GM23338 (cell line): Measurements from ENCODE around the gene MED12L. TPM values are rescaled to one million over a fixed set of nuclear protein-coding genes. Genes with fewer than 3 reads are reported as not detected.

Source experiments
- ATAC-seq: fragments of 200-7000 bp; cut with Tn5 transposase; 3 replicates; pipeline ENCODE4 v1.9.1; 2020
- DNase-seq: peaks from one replicate; pipeline ENCODE4 v3.0.0-alpha.2; 2015; ENCODE audit warnings: low spot score
- H2AFZ ChIP-seq: fragments of 200-600 bp; sonication (generic); 2 replicates; pipeline ENCODE4 v1.8.0; 2016; ENCODE audit warnings: antibody characterized with exemption, mild to moderate bottlenecking, moderate library complexity
- H3F3A ChIP-seq: fragments of 200-600 bp; sonication (generic); replicated peaks from 2 replicates; pipeline ENCODE4 v1.8.0; 2017; ENCODE audit warnings: antibody characterized with exemption, mixed run types, low read depth
- H3K27ac ChIP-seq: fragments of 200-600 bp; sonication (generic); 2 replicates; pipeline ENCODE4 v1.6.1; 2016; ENCODE audit warnings: low read depth
- H3K27me3 ChIP-seq: fragments of 200-600 bp; sonication (generic); 2 replicates; pipeline ENCODE4 v1.8.0; 2016; ENCODE audit warnings: mild to moderate bottlenecking, mixed run types, moderate library complexity; ENCODE audit not compliant: insufficient read depth
- H3K36me3 ChIP-seq: fragments of 200-600 bp; sonication (generic); 2 replicates; pipeline ENCODE4 v1.8.0; 2016; ENCODE audit warnings: mild to moderate bottlenecking; ENCODE audit not compliant: insufficient read depth
- H3K4me1 ChIP-seq: fragments of 200-600 bp; sonication (generic); 2 replicates; pipeline ENCODE4 v1.8.0; 2016; ENCODE audit warnings: mild to moderate bottlenecking, moderate library complexity; ENCODE audit not compliant: insufficient read depth
- H3K4me2 ChIP-seq: fragments of 200-600 bp; sonication (generic); 2 replicates; pipeline ENCODE4 v1.7.1; 2017; ENCODE audit warnings: mixed run types
- H3K4me3 ChIP-seq: fragments of 200-600 bp; sonication (generic); 2 replicates; pipeline ENCODE4 v1.6.1; 2016; ENCODE audit warnings: mixed run types
- H3K79me2 ChIP-seq: fragments of 200-600 bp; sonication (generic); replicated peaks from 2 replicates; pipeline ENCODE4 v1.8.0; 2017; ENCODE audit warnings: mild to moderate bottlenecking; ENCODE audit not compliant: insufficient read depth
- H3K9me2 ChIP-seq: fragments of 200-600 bp; sonication (generic); 2 replicates; pipeline ENCODE4 v1.8.0; 2017; ENCODE audit not compliant: insufficient read depth
- H4K20me1 ChIP-seq: fragments of 200-600 bp; sonication (generic); replicated peaks from 2 replicates; pipeline ENCODE4 v1.8.0; 2017; ENCODE audit warnings: mild to moderate bottlenecking; ENCODE audit not compliant: insufficient read depth
- H3K27ac Mint-ChIP-seq: 2 replicates; pipeline ENCODE4 v1.8.0; 2020; ENCODE audit warnings: inconsistent platforms, mild to moderate bottlenecking, moderate library complexity, mixed read lengths
- H3K27me3 Mint-ChIP-seq: 3 replicates; pipeline ENCODE4 v1.8.0; 2022; ENCODE audit warnings: low read depth, mild to moderate bottlenecking, moderate library complexity, mixed read lengths, inconsistent platforms; ENCODE audit not compliant: insufficient read depth, poor library complexity
- H3K36me3 Mint-ChIP-seq: 3 replicates; pipeline ENCODE4 v1.8.0; 2021; ENCODE audit warnings: low read depth, mild to moderate bottlenecking, inconsistent platforms, moderate library complexity, mixed read lengths
- H3K4me1 Mint-ChIP-seq: 3 replicates; pipeline ENCODE4 v1.8.0; 2020; ENCODE audit warnings: mild to moderate bottlenecking, inconsistent platforms, mixed read lengths
- H3K4me3 Mint-ChIP-seq: 3 replicates; pipeline ENCODE4 v1.8.0; 2021; ENCODE audit warnings: moderate library complexity, mild to moderate bottlenecking, inconsistent platforms, mixed read lengths
- H3K9me3 Mint-ChIP-seq: 3 replicates; pipeline ENCODE4 v1.8.0; 2020; ENCODE audit warnings: moderate library complexity, mild to moderate bottlenecking, inconsistent platforms, mixed read lengths
- CREB1 ChIP-seq: fragments of 250-450 bp; sonication (Bioruptor Pico); IDR thresholded peaks from 2 replicates; pipeline ENCODE4 v1.5.0; 2020; ENCODE audit warnings: low read depth, mild to moderate bottlenecking, moderate library complexity
- CTCF ChIP-seq, 2 experiments: fragments of 200-600 bp in 1 of 2; sonication (generic) in 1 of 2; conservative IDR thresholded peaks; 2 replicates each; pipeline versions ENCODE4 v1.5.1 to v1.6.1; 2016 to 2017; ENCODE audit warnings: antibody characterized with exemption in 2 of 2, low read depth in 2 of 2, mild to moderate bottlenecking in 2 of 2, moderate library complexity in 1 of 2
- ETS1 ChIP-seq: IDR thresholded peaks from 2 replicates; pipeline ENCODE4 v1.6.1; 2016; ENCODE audit warnings: antibody characterized with exemption
- EZH2 ChIP-seq: fragments of 200-600 bp; sonication (generic); IDR thresholded peaks from one replicate; pipeline ENCODE4 v1.8.0; 2017; ENCODE audit warnings: antibody characterized with exemption, mild to moderate bottlenecking, low read depth; ENCODE audit not compliant: unreplicated experiment
- EZH2phosphoT487 ChIP-seq: fragments of 200-600 bp; sonication (generic); IDR thresholded peaks from one replicate; pipeline ENCODE4 v1.8.1; 2018; ENCODE audit warnings: antibody characterized with exemption; ENCODE audit not compliant: unreplicated experiment
- JUNB ChIP-seq: IDR thresholded peaks from one replicate; pipeline ENCODE4 v1.6.1; 2016; ENCODE audit warnings: antibody characterized with exemption; ENCODE audit not compliant: unreplicated experiment
- NANOG ChIP-seq: IDR thresholded peaks from 2 replicates; pipeline ENCODE4 v1.6.1; 2016; ENCODE audit warnings: antibody characterized with exemption, borderline replicate concordance
- POLR2AphosphoS5 ChIP-seq: IDR thresholded peaks from 2 replicates; pipeline ENCODE4 v1.6.1; 2016; ENCODE audit warnings: antibody characterized with exemption, low read depth
- REST ChIP-seq: IDR thresholded peaks from one replicate; pipeline ENCODE4 v1.6.1; 2018; ENCODE audit warnings: antibody characterized with exemption; ENCODE audit not compliant: unreplicated experiment
- STAT1 ChIP-seq: IDR thresholded peaks from one replicate; pipeline ENCODE4 v1.6.1; 2016; ENCODE audit warnings: antibody characterized with exemption; ENCODE audit not compliant: unreplicated experiment
- ZNF114 ChIP-seq: fragments of 250-450 bp; sonication (Bioruptor Pico); IDR thresholded peaks from 2 replicates; pipeline ENCODE4 v1.5.0; 2020; ENCODE audit warnings: mild to moderate bottlenecking, moderate library complexity
- ZNF331 ChIP-seq: fragments of 250-450 bp; sonication (Bioruptor Pico); IDR thresholded peaks from 2 replicates; pipeline ENCODE4 v1.5.0; 2020; ENCODE audit warnings: low read depth, mild to moderate bottlenecking, moderate library complexity
- ZNF462 ChIP-seq: fragments of 250-450 bp; sonication (Bioruptor Pico); IDR thresholded peaks from 2 replicates; pipeline ENCODE4 v1.5.0; 2020; ENCODE audit warnings: mild to moderate bottlenecking, moderate library complexity
- polyA plus RNA-seq: library from polyadenylated mRNA; unstranded; fragments of >200 nt; fragmentation: Nextera tagmentation; extraction: Ambion mirVana; gene quantifications from 2 replicates; pipeline ENCODE4 v1.2.1, GENCODE V29; 2016
- total RNA-seq: library from RNA; depleted of rRNA; stranded (reverse); fragments of >200 nt; shearing (Covaris generic); gene quantifications from 2 replicates; pipeline ENCODE4 v1.2.3, GENCODE V29; 2014

The MED12L gene
- total and polyA plus RNA-seq, 2 experiments from 2014 or later: 5.7 to 25.0 TPM

GRCh38 chr3:151400341-151400740, 314.9 kb downstream of the MED12L start:
- Histone ChIP-seq H3K9me2 (no peaks in the 10 kb centered on the region), H3K36me3 (no peaks in the 10 kb centered on the region), H3K4me3 (no peak overlapping the region), H3K4me2 (no peak overlapping the region), H3F3A (no peaks in the 10 kb centered on the region), H3K79me2 (no peaks in the 10 kb centered on the region), H3K4me1 (peaks cover 20% of the 10 kb centered on the region), H2AFZ (no peak overlapping the region), H4K20me1 (no peaks in the 10 kb centered on the region), H3K27ac (no peak overlapping the region), H3K27me3 (no peaks in the 10 kb centered on the region)
- H3K4me3 Mint-ChIP-seq: no peak overlapping the region
- peaks cover 6% of the 10 kb centered on the region for H3K36me3 Mint-ChIP-seq
- no peak for ATAC-seq
- no peak overlapping the region for H3K27ac Mint-ChIP-seq
- no peak for TF ChIP-seq POLR2AphosphoS5
- no peak for TF ChIP-seq CREB1 (CRISPR knock-in tag)
- TF ChIP-seq EZH2phosphoT487: no peak
- TF ChIP-seq ZNF331 (CRISPR knock-in tag): no peak
- no peak for TF ChIP-seq STAT1
- TF ChIP-seq ZNF114 (CRISPR knock-in tag): no peak
- no peak for TF ChIP-seq EZH2
- TF ChIP-seq CTCF (conservative IDR thresholded peaks at IDR 0.05; ENCODE audit: low read depth in 2 of 2): no peak
- no peak for TF ChIP-seq REST
- no peak for TF ChIP-seq NANOG
- no peak for TF ChIP-seq ETS1
- TF ChIP-seq JUNB: no peak
- TF ChIP-seq ZNF462 (CRISPR knock-in tag): no peak
- H3K27me3 Mint-ChIP-seq: no peaks in the 10 kb centered on the region
- no peaks in the 10 kb centered on the region for H3K9me3 Mint-ChIP-seq
- peaks cover 21% of the 10 kb centered on the region for H3K4me1 Mint-ChIP-seq
- no peak for DNase-seq
